ENCODE measurements around the gene GJA5. TPM values are rescaled to one million over a fixed set of nuclear protein-coding genes. Genes with fewer than 3 reads are reported as not detected.

The GJA5 gene
- total and polyA plus RNA-seq, 2 experiments from 2014 or later: 0.24 to 1.7 TPM

- Mint-ChIP-seq H3K27me3 (ENCODE audit: insufficient read depth, low read depth, poor library complexity) (peaks cover 4% of the 10 kb centered on the region), H3K4me1 (peaks cover 6% of the 10 kb centered on the region; the same call in 2 of the 3 replicates), H3K27ac (no peak overlapping the region), H3K9me3 (no peaks in the 10 kb centered on the region), H3K36me3 (ENCODE audit: low read depth) (no peaks in the 10 kb centered on the region), H3K4me3 (no peak overlapping the region)
- H3K9me2 ChIP-seq (ENCODE audit: insufficient read depth): no peaks in the 10 kb centered on the region
- H3K4me2 ChIP-seq: no peak overlapping the region
- no peak for TF ChIP-seq EZH2 (IDR thresholded peaks at IDR 0.05; ENCODE audit: low read depth, unreplicated experiment)
- no peak for TF ChIP-seq REST (IDR thresholded peaks at IDR 0.05; ENCODE audit: unreplicated experiment)
- no peak for TF ChIP-seq POLR2AphosphoS5 (IDR thresholded peaks at IDR 0.05; ENCODE audit: low read depth)
- no peak for TF ChIP-seq STAT1 (IDR thresholded peaks at IDR 0.05; ENCODE audit: unreplicated experiment)
- TF ChIP-seq ZNF331 (CRISPR knock-in tag; IDR thresholded peaks at IDR 0.05; ENCODE audit: low read depth): no peak
- TF ChIP-seq CREB1 (CRISPR knock-in tag; IDR thresholded peaks at IDR 0.05; ENCODE audit: low read depth): no peak
- no peak for TF ChIP-seq JUNB (IDR thresholded peaks at IDR 0.05; ENCODE audit: unreplicated experiment)
- no peak for TF ChIP-seq ZNF114 (CRISPR knock-in tag; IDR thresholded peaks at IDR 0.05)
- no peak for TF ChIP-seq CTCF (conservative IDR thresholded peaks at IDR 0.05; ENCODE audit: low read depth in 2 of 2)
- no peak for TF ChIP-seq NANOG (IDR thresholded peaks at IDR 0.05; ENCODE audit: borderline replicate concordance)
- TF ChIP-seq, protein P1, sequence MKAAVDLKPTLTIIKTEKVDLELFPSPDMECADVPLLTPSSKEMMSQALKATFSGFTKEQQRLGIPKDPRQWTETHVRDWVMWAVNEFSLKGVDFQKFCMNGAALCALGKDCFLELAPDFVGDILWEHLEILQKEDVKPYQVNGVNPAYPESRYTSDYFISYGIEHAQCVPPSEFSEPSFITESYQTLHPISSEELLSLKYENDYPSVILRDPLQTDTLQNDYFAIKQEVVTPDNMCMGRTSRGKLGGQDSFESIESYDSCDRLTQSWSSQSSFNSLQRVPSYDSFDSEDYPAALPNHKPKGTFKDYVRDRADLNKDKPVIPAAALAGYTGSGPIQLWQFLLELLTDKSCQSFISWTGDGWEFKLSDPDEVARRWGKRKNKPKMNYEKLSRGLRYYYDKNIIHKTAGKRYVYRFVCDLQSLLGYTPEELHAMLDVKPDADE (IDR thresholded peaks at IDR 0.05): no peak
- no peak for TF ChIP-seq ZNF462 (CRISPR knock-in tag; IDR thresholded peaks at IDR 0.05)
- TF ChIP-seq EZH2phosphoT487 (IDR thresholded peaks at IDR 0.05; ENCODE audit: unreplicated experiment): no peak
- ATAC-seq (no peak), DNase-seq (ENCODE audit: low spot score) (no peak)
- no peaks in the 10 kb centered on the region for H3K79me2 ChIP-seq (replicated peaks; ENCODE audit: insufficient read depth)
- no peak overlapping the region for H3K4me3 ChIP-seq
- H3K36me3 ChIP-seq (ENCODE audit: insufficient read depth): no peaks in the 10 kb centered on the region
- no peaks in the 10 kb centered on the region for H3K27me3 ChIP-seq (ENCODE audit: insufficient read depth)
- H3F3A ChIP-seq (replicated peaks; ENCODE audit: low read depth): no peaks in the 10 kb centered on the region
- no peak overlapping the region for H2AFZ ChIP-seq
- H3K4me1 ChIP-seq (ENCODE audit: insufficient read depth): no peaks in the 10 kb centered on the region
- H3K27ac ChIP-seq (ENCODE audit: low read depth): no peak overlapping the region
- no peaks in the 10 kb centered on the region for H4K20me1 ChIP-seq (replicated peaks; ENCODE audit: insufficient read depth)
Measured at GRCh38 chr1:147757015-147757990, 3.1 kb downstream of the GJA5 start.
